IMR-90 (cell line): ENCODE measurements around the gene DOCK1. TPM values are rescaled to one million over a fixed set of nuclear protein-coding genes. Genes with fewer than 3 reads are reported as not detected.

Source experiments
- ATAC-seq: fragments of 200-7000 bp; cut with Tn5 transposase; 2 replicates; pipeline ENCODE4 v1.9.1; 2020; ENCODE audit warnings: low read depth, mild to moderate bottlenecking, moderate library complexity
- BruUV-seq: library from RNA; stranded (reverse); fragments of 400-500 nt; replicated peaks from 2 replicates; lab custom pipeline; 2021; lab: Mats Ljungman, UMichigan
- CTCF ChIA-PET: fragments of 300-600 bp; formaldehyde crosslinking; extraction: SDS; loops from one replicate; lab custom pipeline; 2021; ENCODE audit warnings: antibody characterized with exemption; lab: Yijun Ruan, JAX
- POLR2A ChIA-PET: fragments of 300-600 bp; sonication (Branson Sonifier 250); formaldehyde crosslinking; loops from one replicate; lab custom pipeline; 2022; ENCODE audit warnings: antibody characterized with exemption; ENCODE audit not compliant: unreplicated experiment; lab: Charles Lee
- DNase-seq: peaks from one replicate; pipeline ENCODE4 v3.0.0; 2013
- H2AFZ ChIP-seq: replicated peaks from 2 replicates; pipeline ENCODE3; 2013; ENCODE audit warnings: low read length, mild to moderate bottlenecking; ENCODE audit not compliant: poor library complexity
- H2AK5ac ChIP-seq: 2 replicates; pipeline ENCODE4 v1.6.1; 2013; ENCODE audit warnings: low read depth, low read length, inconsistent platforms
- H2AK9ac ChIP-seq: replicated peaks from 2 replicates; pipeline ENCODE3; 2013; ENCODE audit warnings: mild to moderate bottlenecking, low read depth, low read length, moderate library complexity; ENCODE audit not compliant: poor library complexity
- H2BK120ac ChIP-seq: 2 replicates; pipeline ENCODE4 v1.6.1; 2013; ENCODE audit warnings: low read depth, low read length, inconsistent platforms
- H2BK15ac ChIP-seq: 3 replicates; pipeline ENCODE4 v1.6.1; 2013; ENCODE audit warnings: low read depth, low read length, inconsistent platforms
- H2BK20ac ChIP-seq: 2 replicates; pipeline ENCODE4 v1.6.1; 2013; ENCODE audit warnings: low read depth, mild to moderate bottlenecking, inconsistent platforms, low read length, moderate library complexity
- H2BK5ac ChIP-seq: 2 replicates; pipeline ENCODE4 v1.6.1; 2013; ENCODE audit warnings: mild to moderate bottlenecking, low read depth, low read length, inconsistent platforms; ENCODE audit not compliant: poor library complexity, severe bottlenecking
- H3K14ac ChIP-seq: replicated peaks from 2 replicates; pipeline ENCODE4 v1.6.1; 2013; ENCODE audit warnings: low read depth, low read length, inconsistent platforms
- H3K18ac ChIP-seq: 2 replicates; pipeline ENCODE4 v1.6.1; 2013; ENCODE audit warnings: low read depth, low read length, control low read depth
- H3K23ac ChIP-seq: 2 replicates; pipeline ENCODE4 v1.6.1; 2013; ENCODE audit warnings: low read depth, low read length, inconsistent platforms
- H3K27ac ChIP-seq: 2 replicates; pipeline ENCODE4 v1.5.1; 2013; ENCODE audit warnings: mild to moderate bottlenecking, control low read depth, low read length; ENCODE audit not compliant: insufficient read depth
- H3K27me3 ChIP-seq: 2 replicates; pipeline ENCODE4 v1.6.1; 2013; ENCODE audit warnings: low read length; ENCODE audit not compliant: control insufficient read depth, insufficient read depth
- H3K36me3 ChIP-seq: 2 replicates; pipeline ENCODE4 v1.6.1; 2013; ENCODE audit warnings: low read length, mixed read lengths; ENCODE audit not compliant: control insufficient read depth, insufficient read depth
- H3K4ac ChIP-seq: 2 replicates; pipeline ENCODE4 v1.6.1; 2013; ENCODE audit warnings: low read depth, low read length, inconsistent platforms
- H3K4me1 ChIP-seq: 2 replicates; pipeline ENCODE4 v1.6.1; 2013; ENCODE audit warnings: low read length, mixed read lengths; ENCODE audit not compliant: control insufficient read depth, insufficient read depth
- H3K4me2 ChIP-seq: 2 replicates; pipeline ENCODE4 v1.6.1; 2013; ENCODE audit warnings: low read depth, mild to moderate bottlenecking, control low read depth, low read length, moderate library complexity
- H3K4me3 ChIP-seq: 2 replicates; pipeline ENCODE4 v1.5.1; 2013; ENCODE audit warnings: low read depth, mild to moderate bottlenecking, control low read depth, low read length, moderate library complexity; ENCODE audit not compliant: insufficient read depth
- H3K56ac ChIP-seq: 2 replicates; pipeline ENCODE4 v1.6.1; 2013; ENCODE audit warnings: low read length, inconsistent platforms; ENCODE audit not compliant: insufficient read depth; ENCODE audit errors: extremely low read depth
- H3K79me1 ChIP-seq, 2 experiments: 2 replicates each; pipeline ENCODE4 v1.6.1; 2013; ENCODE audit warnings: low read length in 2 of 2, inconsistent platforms in 1 of 2, low read depth in 1 of 2
- H3K9ac ChIP-seq: 2 replicates; pipeline ENCODE4 v1.6.1; 2013; ENCODE audit warnings: low read depth, low read length, control low read depth
- H3K9me1 ChIP-seq: 2 replicates; pipeline ENCODE4 v1.6.1; 2013; ENCODE audit warnings: low read length, inconsistent platforms; ENCODE audit not compliant: insufficient read depth
- H3K9me3 ChIP-seq: 2 replicates; pipeline ENCODE4 v1.6.1; 2013; ENCODE audit warnings: low read length; ENCODE audit not compliant: control insufficient read depth, insufficient read depth
- H4K20me1 ChIP-seq: 2 replicates; pipeline ENCODE4 v1.6.1; 2013; ENCODE audit warnings: low read length, inconsistent platforms; ENCODE audit not compliant: insufficient read depth
- H4K5ac ChIP-seq: 2 replicates; pipeline ENCODE4 v1.6.1; 2013; ENCODE audit warnings: mild to moderate bottlenecking, low read depth, low read length, control low read depth
- H4K8ac ChIP-seq, 2 experiments: 2 replicates each; pipeline ENCODE4 v1.6.1; 2013; ENCODE audit warnings: low read depth in 2 of 2, low read length in 2 of 2, control low read depth in 1 of 2, inconsistent platforms in 1 of 2
- H4K91ac ChIP-seq: 2 replicates; pipeline ENCODE4 v1.6.1; 2013; ENCODE audit warnings: low read depth, low read length, inconsistent platforms; ENCODE audit not compliant: insufficient read depth
- CTCF ChIP-seq: conservative IDR thresholded peaks from 2 replicates; pipeline ENCODE4 v1.5.1; 2012; ENCODE audit warnings: mild to moderate bottlenecking, low read depth, low read length, improper control_type of control experiment
- FOS ChIP-seq: fragments of 150-350 bp; IDR thresholded peaks from 2 replicates; pipeline ENCODE4 v1.6.1; 2016; ENCODE audit warnings: low read depth, low read length
- NFE2L2 ChIP-seq: fragments of 150-350 bp; IDR thresholded peaks from 2 replicates; pipeline ENCODE4 v1.6.1; 2016; ENCODE audit warnings: low read depth, mild to moderate bottlenecking, low read length
- RAD21 ChIP-seq: IDR thresholded peaks from 2 replicates; pipeline ENCODE4 v1.6.1; 2012; ENCODE audit warnings: low read length, improper control_type of control experiment
- RCOR1 ChIP-seq: IDR thresholded peaks from 2 replicates; pipeline ENCODE4 v1.6.1; 2012; ENCODE audit warnings: mild to moderate bottlenecking, low read length, improper control_type of control experiment; ENCODE audit not compliant: insufficient replicate concordance
- WGBS, 2 experiments: methylation state at CpG; one replicate each; pipeline versions ENCODE4 v1.1.5 to v1.1.7; 2013; ENCODE audit warnings: missing lambda C conversion rate in 2 of 2; ENCODE audit not compliant: insufficient read length in 1 of 2; ENCODE audit errors: extremely low coverage in 2 of 2; 5-methylcytosine and 5-hydroxymethylcytosine counted together
- dilution Hi-C: fragments of 300-500 bp; cut with HindIII; formaldehyde crosslinking; loops from one replicate; pipeline ENCODE4 v1.14.3; 2018; ENCODE audit warnings: low sequenced_read_pairs; ENCODE audit not compliant: unreplicated experiment
- in situ Hi-C: fragments of 300-500 bp; cut with MboI; formaldehyde crosslinking; loops from 3 replicates; pipeline ENCODE4 v1.14.3; 2019; ENCODE audit warnings: low sequenced_read_pairs, inconsistent platforms, mixed read lengths
- intact Hi-C: fragments of 100-400 bp; cut with micrococcal nuclease; formaldehyde crosslinking; loops from 2 replicates; pipeline ENCODE4 v1.10.0; 2022
- polyA plus RNA-seq, 3 experiments: library from polyadenylated mRNA; depleted of rRNA; stranded (reverse); fragments of >200 nt; gene quantifications; 2 replicates each; pipeline ENCODE4 v1.2.3, GENCODE V29; 2012; ENCODE audit warnings: low replicate concordance in 1 of 3
- total RNA-seq: library from RNA; depleted of rRNA; stranded (reverse); fragments of >200 nt; gene quantifications from 2 replicates; pipeline ENCODE4 v1.2.3, GENCODE V29; 2012

DOCK1 gene
- total and polyA plus RNA-seq, 2 of the 4 experiments (the other 2 are of a cell fraction) = 28.2 to 71.0 TPM

GRCh38 chr10:127427926-127428325 lies 522.7 kb downstream of the DOCK1 start:
- DNase-seq (no peak), ATAC-seq (no peak)
- intact Hi-C loops (loop anchor here (10.0 kb wide), 1 partner anchor 233 kb away; the partner anchor contains the start of gene INSYN2A), in situ Hi-C loops (no loop called here), dilution Hi-C loops (no loop called here)
- Histone ChIP-seq H4K91ac (no peak overlapping the region), H2BK5ac (no peak overlapping the region), H3K9me1 (peaks cover 9% of the 10 kb centered on the region; the same call in 1 of the 2 replicates), H3K4ac (no peak overlapping the region), H3K56ac (no peak overlapping the region), H3K4me2 (no peak overlapping the region), H3K18ac (no peak overlapping the region), H3K14ac (no peak overlapping the region), H3K4me1 (peaks cover 5% of the 10 kb centered on the region), H4K8ac (no peak overlapping the region), H3K23ac (no peak overlapping the region), H3K27me3 (no peaks in the 10 kb centered on the region), H4K5ac (no peak overlapping the region), H2BK15ac (no peak overlapping the region), H3K4me3 (no peak overlapping the region), H3K27ac (no peak overlapping the region), H4K20me1 (peaks cover 11% of the 10 kb centered on the region; the same call in 1 of the 2 replicates), H3K9me3 (no peaks in the 10 kb centered on the region), H2AK5ac (no peak overlapping the region), H2AFZ (no peak overlapping the region), H2BK120ac (no peak overlapping the region), H3K9ac (no peak overlapping the region), H3K36me3 (peaks cover 45% of the 10 kb centered on the region), H3K79me1 (no peaks in the 10 kb centered on the region; a peak in 1 of 4 replicates), H2BK20ac (no peak overlapping the region), H2AK9ac (no peak overlapping the region)
- no TSS peak for BruUV-seq
- ChIA-PET CTCF (interaction anchor here (0.5 kb wide), 1 partner anchor 962 kb away, joined by 3 read pairs; no protein-coding TSS in a partner anchor), POLR2A (no interaction called here)
- 100% methylated on average over 2 of the region's 6 CpGs; no CpG with 5 or more reads in 1 of the 2 experiments for WGBS, 2 experiments
- TF ChIP-seq FOS = no peak
- no peak for TF ChIP-seq RAD21
- TF ChIP-seq CTCF = no peak
- no peak for TF ChIP-seq NFE2L2
- TF ChIP-seq RCOR1 = no peak
